H9 (cell line): Measurements from ENCODE around the gene C1orf21. TPM values are rescaled to one million over a fixed set of nuclear protein-coding genes. Genes with fewer than 3 reads are reported as not detected.

Source experiments
- DNase-seq: peaks from one replicate; pipeline ENCODE4 v3.0.0-alpha.2; 2017
- H2AFZ ChIP-seq: one replicate; pipeline ENCODE4 v1.6.1; 2013; ENCODE audit warnings: mild to moderate bottlenecking, low read length, control low read depth, moderate library complexity
- H2AK5ac ChIP-seq: 2 replicates; pipeline ENCODE4 v1.6.1; 2013; ENCODE audit warnings: low read length, control low read depth, mixed read lengths; ENCODE audit not compliant: insufficient read length
- H2BK120ac ChIP-seq: one replicate; pipeline ENCODE4 v1.6.1; 2013; ENCODE audit warnings: low read depth, mild to moderate bottlenecking, low read length, control low read depth, inconsistent platforms; ENCODE audit not compliant: poor library complexity, severe bottlenecking
- H2BK12ac ChIP-seq: 2 replicates; pipeline ENCODE4 v1.6.1; 2013; ENCODE audit warnings: low read length, control low read depth, mixed read lengths, low read depth; ENCODE audit not compliant: insufficient read length
- H2BK15ac ChIP-seq: 2 replicates; pipeline ENCODE4 v1.6.1; 2013; ENCODE audit warnings: low read depth, low read length, control low read depth
- H2BK20ac ChIP-seq: one replicate; pipeline ENCODE4 v1.6.1; 2013; ENCODE audit warnings: low read depth, mild to moderate bottlenecking, low read length, control low read depth, inconsistent platforms; ENCODE audit not compliant: poor library complexity, severe bottlenecking
- H2BK5ac ChIP-seq: 2 replicates; pipeline ENCODE4 v1.6.1; 2013; ENCODE audit warnings: low read length, control low read depth, mixed read lengths; ENCODE audit not compliant: insufficient read length
- H3K14ac ChIP-seq: 2 replicates; pipeline ENCODE4 v1.6.1; 2013; ENCODE audit warnings: low read length, control low read depth; ENCODE audit not compliant: insufficient read depth
- H3K18ac ChIP-seq: 2 replicates; pipeline ENCODE4 v1.6.1; 2013; ENCODE audit warnings: low read depth, mild to moderate bottlenecking, mixed read lengths, low read length, control low read depth; ENCODE audit not compliant: insufficient read length
- H3K23ac ChIP-seq: 2 replicates; pipeline ENCODE4 v1.6.1; 2013; ENCODE audit warnings: low read length, control low read depth, mixed read lengths, low read depth; ENCODE audit not compliant: insufficient read length
- H3K23me2 ChIP-seq: 2 replicates; pipeline ENCODE4 v1.6.1; 2013; ENCODE audit warnings: low read depth, mild to moderate bottlenecking, mixed read lengths, low read length, control low read depth; ENCODE audit not compliant: insufficient read length, poor library complexity, severe bottlenecking
- H3K27ac ChIP-seq: 2 replicates; pipeline ENCODE4 v1.5.1; 2013; ENCODE audit warnings: low read length, control low read depth, mixed read lengths, low read depth; ENCODE audit not compliant: insufficient read length
- H3K27me3 ChIP-seq: 2 replicates; pipeline ENCODE4 v1.6.1; 2013; ENCODE audit warnings: low read length, control low read depth, inconsistent platforms; ENCODE audit not compliant: insufficient read depth
- H3K4ac ChIP-seq: 2 replicates; pipeline ENCODE4 v1.6.1; 2013; ENCODE audit warnings: low read depth, mild to moderate bottlenecking, control low read depth, inconsistent platforms, low read length, moderate library complexity
- H3K4me1 ChIP-seq: 2 replicates; pipeline ENCODE4 v1.6.1; 2013; ENCODE audit warnings: low read length, control low read depth, inconsistent platforms; ENCODE audit not compliant: insufficient read depth
- H3K4me2 ChIP-seq: 2 replicates; pipeline ENCODE4 v1.6.1; 2013; ENCODE audit warnings: low read length, control low read depth, mixed read lengths; ENCODE audit not compliant: insufficient read length, insufficient read depth
- H3K56ac ChIP-seq: 2 replicates; pipeline ENCODE4 v1.6.1; 2013; ENCODE audit warnings: low read depth, mild to moderate bottlenecking, mixed read lengths, low read length, control low read depth; ENCODE audit not compliant: insufficient read length
- H3K79me1 ChIP-seq: 2 replicates; pipeline ENCODE4 v1.6.1; 2013; ENCODE audit warnings: low read depth, mild to moderate bottlenecking, moderate library complexity, low read length, control low read depth, inconsistent platforms; ENCODE audit not compliant: insufficient read depth, poor library complexity, severe bottlenecking
- H3K79me2 ChIP-seq: 2 replicates; pipeline ENCODE4 v1.6.1; 2013; ENCODE audit warnings: low read length, control low read depth, inconsistent platforms; ENCODE audit not compliant: insufficient read depth
- H3K9ac ChIP-seq: 2 replicates; pipeline ENCODE4 v1.6.1; 2013; ENCODE audit warnings: low read length, control low read depth, mixed read lengths; ENCODE audit not compliant: insufficient read length; ENCODE audit errors: extremely low read depth
- H3K9me3 ChIP-seq: one replicate; pipeline ENCODE4 v1.6.1; 2013; ENCODE audit warnings: low read depth, low read length, inconsistent platforms; ENCODE audit not compliant: control insufficient read depth
- H3T11ph ChIP-seq: one replicate; pipeline ENCODE4 v1.6.1; 2013; ENCODE audit warnings: mild to moderate bottlenecking, low read length, control low read depth, inconsistent platforms
- H4K20me1 ChIP-seq: one replicate; pipeline ENCODE4 v1.6.1; 2013; ENCODE audit not compliant: control insufficient read depth, insufficient read length, insufficient read depth
- H4K5ac ChIP-seq: 2 replicates; pipeline ENCODE4 v1.6.1; 2013; ENCODE audit warnings: low read depth, mild to moderate bottlenecking, mixed read lengths, low read length, control low read depth; ENCODE audit not compliant: insufficient read length
- H4K8ac ChIP-seq: replicated peaks from 2 replicates; pipeline ENCODE4 v1.6.1; 2013; ENCODE audit warnings: low read length, control low read depth, mixed read lengths, low read depth; ENCODE audit not compliant: insufficient read length
- H4K91ac ChIP-seq: 2 replicates; pipeline ENCODE4 v1.6.1; 2013; ENCODE audit warnings: low read depth, mild to moderate bottlenecking, moderate library complexity, mixed read lengths, low read length, control low read depth; ENCODE audit not compliant: insufficient read length
- H3K27ac Mint-ChIP-seq, 3 experiments: 2 replicates in 2 of 3; 3 replicates in 1 of 3; pipeline ENCODE4 v1.8.0; 2020 to 2021; ENCODE audit warnings: mixed read lengths in 3 of 3, mild to moderate bottlenecking in 1 of 3, moderate library complexity in 1 of 3
- H3K27me3 Mint-ChIP-seq: 2 replicates; pipeline ENCODE4 v1.8.0; 2021; ENCODE audit warnings: low read depth, mild to moderate bottlenecking, moderate library complexity, mixed read lengths
- H3K36me3 Mint-ChIP-seq, 3 experiments: 2 replicates in 2 of 3; 3 replicates in 1 of 3; pipeline ENCODE4 v1.8.0; 2020 to 2021; ENCODE audit warnings: low read depth in 3 of 3, mixed read lengths in 3 of 3; ENCODE audit not compliant: insufficient read depth in 1 of 3
- H3K4me1 Mint-ChIP-seq, 2 experiments: 2 replicates each; pipeline ENCODE4 v1.8.0; 2020; ENCODE audit warnings: mixed read lengths in 2 of 2
- H3K4me3 Mint-ChIP-seq, 2 experiments: 2 replicates in 1 of 2; 3 replicates in 1 of 2; pipeline ENCODE4 v1.8.0; 2020 to 2021; ENCODE audit warnings: mild to moderate bottlenecking in 2 of 2, mixed read lengths in 2 of 2, moderate library complexity in 1 of 2
- H3K9me3 Mint-ChIP-seq, 2 experiments: 2 replicates in 1 of 2; 3 replicates in 1 of 2; pipeline ENCODE4 v1.8.0; 2020; ENCODE audit warnings: mild to moderate bottlenecking in 2 of 2, mixed read lengths in 2 of 2, moderate library complexity in 1 of 2
- WGBS: extraction: QIAGEN DNeasy Blood & Tissue Kit; methylation state at CpG from one replicate; pipeline ENCODE4 v1.1.7; 2013; ENCODE audit warnings: missing lambda C conversion rate, low lambda C conversion rate, mixed read lengths; ENCODE audit not compliant: insufficient read length; ENCODE audit errors: extremely low coverage; 5-methylcytosine and 5-hydroxymethylcytosine counted together
- total RNA-seq: library from RNA; stranded (reverse); gene quantifications from 2 replicates; pipeline ENCODE4 v1.2.1, GENCODE V29; 2021
- TF ChIP-seq, protein P1 (sequence below): fragments of 200-600 bp; sonication (generic); conservative IDR thresholded peaks from 3 replicates; pipeline ENCODE4 v1.8.0; 2021; ENCODE audit warnings: antibody characterized with exemption, mild to moderate bottlenecking

The C1orf21 gene
- total RNA-seq, 1 experiment from 2014 or later = 36.0 TPM

GRCh38 chr1:184625271-184625670 lies 238.4 kb downstream of the C1orf21 start:
- no peaks in the 10 kb centered on the region; the same call in 1 of the 2 replicates for H3K4me1 ChIP-seq
- no peak overlapping the region for H4K5ac ChIP-seq
- WGBS = no CpG with 5 or more reads among the region's 4 CpGs
- H3T11ph ChIP-seq = no peak overlapping the region
- no peak overlapping the region for H4K8ac ChIP-seq
- no peak overlapping the region for H3K14ac ChIP-seq
- no peak overlapping the region for H3K4ac ChIP-seq
- DNase-seq = no peak
- Mint-ChIP-seq H3K27me3 (no peaks in the 10 kb centered on the region), H3K36me3 (peaks cover 0 to 11% (median 0%) of the 10 kb centered on the region in 3 experiments; a peak in 2 of 7 replicates), H3K4me1 (peaks cover 14 to 18% of the 10 kb centered on the region in 2 experiments), H3K9me3 (no peaks in the 10 kb centered on the region), H3K4me3 (no peak overlapping the region), H3K27ac (no peak overlapping the region)
- no peak overlapping the region for H2BK5ac ChIP-seq
- H3K56ac ChIP-seq = no peak overlapping the region
- H3K27me3 ChIP-seq = no peaks in the 10 kb centered on the region
- H3K27ac ChIP-seq = no peak overlapping the region
- H3K79me1 ChIP-seq = no peaks in the 10 kb centered on the region
- H2BK120ac ChIP-seq = no peak overlapping the region
- no peak overlapping the region for H2BK15ac ChIP-seq
- no peaks in the 10 kb centered on the region for H4K20me1 ChIP-seq
- TF ChIP-seq, protein P1, sequence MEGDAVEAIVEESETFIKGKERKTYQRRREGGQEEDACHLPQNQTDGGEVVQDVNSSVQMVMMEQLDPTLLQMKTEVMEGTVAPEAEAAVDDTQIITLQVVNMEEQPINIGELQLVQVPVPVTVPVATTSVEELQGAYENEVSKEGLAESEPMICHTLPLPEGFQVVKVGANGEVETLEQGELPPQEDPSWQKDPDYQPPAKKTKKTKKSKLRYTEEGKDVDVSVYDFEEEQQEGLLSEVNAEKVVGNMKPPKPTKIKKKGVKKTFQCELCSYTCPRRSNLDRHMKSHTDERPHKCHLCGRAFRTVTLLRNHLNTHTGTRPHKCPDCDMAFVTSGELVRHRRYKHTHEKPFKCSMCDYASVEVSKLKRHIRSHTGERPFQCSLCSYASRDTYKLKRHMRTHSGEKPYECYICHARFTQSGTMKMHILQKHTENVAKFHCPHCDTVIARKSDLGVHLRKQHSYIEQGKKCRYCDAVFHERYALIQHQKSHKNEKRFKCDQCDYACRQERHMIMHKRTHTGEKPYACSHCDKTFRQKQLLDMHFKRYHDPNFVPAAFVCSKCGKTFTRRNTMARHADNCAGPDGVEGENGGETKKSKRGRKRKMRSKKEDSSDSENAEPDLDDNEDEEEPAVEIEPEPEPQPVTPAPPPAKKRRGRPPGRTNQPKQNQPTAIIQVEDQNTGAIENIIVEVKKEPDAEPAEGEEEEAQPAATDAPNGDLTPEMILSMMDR = no peak
- H3K9me3 ChIP-seq = no peaks in the 10 kb centered on the region
- H3K18ac ChIP-seq = no peak overlapping the region
- no peak overlapping the region for H3K23ac ChIP-seq
- no peak overlapping the region for H2BK20ac ChIP-seq
- no peaks in the 10 kb centered on the region for H3K23me2 ChIP-seq
- H3K4me2 ChIP-seq = no peak overlapping the region
- no peak overlapping the region for H2AFZ ChIP-seq
- no peak overlapping the region for H3K9ac ChIP-seq
- H2AK5ac ChIP-seq = no peak overlapping the region
- H4K91ac ChIP-seq = no peak overlapping the region
- H3K79me2 ChIP-seq = no peaks in the 10 kb centered on the region
- no peak overlapping the region for H2BK12ac ChIP-seq
